ENCODE data around the gene ACLY.
"Not testable (repeated sequence)": the region's sequence is repeated elsewhere in the genome, so short reads cannot be mapped to it uniquely, and the experiment has no call there.

The ACLY gene

GRCh38 chr17:41874293-41874670, 44.5 kb downstream of the ACLY start:
- H3K9me3 ChIP-seq (ENCODE audit: control insufficient read depth, insufficient read depth, low read depth, low read length); CTCF ChIA-PET; H3K4me1 ChIP-seq (ENCODE audit: control insufficient read depth, insufficient read depth, low read length); H3K27ac ChIP-seq (ENCODE audit: extremely low read depth, low read depth, low read length); H3K4me3 ChIP-seq (ENCODE audit: low read depth, low read length): not testable (repeated sequence)
- POLR2A ChIA-PET: interaction anchor here (0.6 to 2.7 kb wide), 2 partner anchors 10 to 105 kb away, joined by 3 to 15 read pairs; partner anchors contain the start of gene KLHL11
- H3K36me3 ChIP-seq (ENCODE audit: control insufficient read depth in 2 of 2, insufficient read depth in 1 of 2, low read length in 2 of 2): peaks cover 46 to 83% of the 10 kb centered on the region in 2 experiments
- TF ChIP-seq ZNF121 (tag by site-specific recombination; IDR thresholded peaks at IDR 0.05): peak; percentile 37; the same call in 1 of the 2 replicates

- H3K4me3 ChIP-seq (ENCODE audit: low read depth, low read length): no peak overlapping the region
- H3K27ac ChIP-seq (ENCODE audit: extremely low read depth, low read depth, low read length): no peak overlapping the region
- POLR2A ChIA-PET: interaction anchor here (0.6 to 2.7 kb wide), 2 partner anchors 9 to 106 kb away, joined by 3 to 15 read pairs; partner anchors contain the start of gene KLHL11
- TF ChIP-seq ZNF76 (tag by site-specific recombination; IDR thresholded peaks at IDR 0.05; ENCODE audit: borderline replicate concordance, low read depth) (no peak), PATZ1 (tag by site-specific recombination; IDR thresholded peaks at IDR 0.05) (no peak), ZNF37A (tag by site-specific recombination; IDR thresholded peaks at IDR 0.05) (no peak), ZNF416 (tag by site-specific recombination; IDR thresholded peaks at IDR 0.05) (no peak), ZNF433 (tag by site-specific recombination; IDR thresholded peaks at IDR 0.05; ENCODE audit: low read depth) (no peak), KLF16 (tag by site-specific recombination; IDR thresholded peaks at IDR 0.05) (no peak), ZNF558 (tag by site-specific recombination; IDR thresholded peaks at IDR 0.05) (no peak), ZNF792 (tag by site-specific recombination; IDR thresholded peaks at IDR 0.05) (no peak), MEIS1 (CRISPR knock-in tag; IDR thresholded peaks at IDR 0.05; ENCODE audit: borderline replicate concordance) (no peak), PBX3 (CRISPR knock-in tag; IDR thresholded peaks at IDR 0.05) (no peak), ZNF707 (tag by site-specific recombination; IDR thresholded peaks at IDR 0.05) (no peak)
- no peaks in the 10 kb centered on the region for H3K9me3 ChIP-seq (ENCODE audit: control insufficient read depth, insufficient read depth, low read depth, low read length)
- peaks cover 41 to 83% of the 10 kb centered on the region in 2 experiments for H3K36me3 ChIP-seq (ENCODE audit: control insufficient read depth in 2 of 2, insufficient read depth in 1 of 2, low read length in 2 of 2)
- H3K4me1 ChIP-seq (ENCODE audit: control insufficient read depth, insufficient read depth, low read length): no peaks in the 10 kb centered on the region
- CTCF ChIA-PET: no interaction called here
Measured at GRCh38 chr17:41873559-41874292, 45.0 kb downstream of the ACLY start.

GRCh38 chr17:41871789-41872188, 47.0 kb downstream of the ACLY start:
- ChIA-PET CTCF (interaction anchor here (0.5 kb wide), 1 partner anchor 60 kb away, joined by 3 read pairs; no protein-coding TSS in a partner anchor), POLR2A (no interaction called here)
- no peak overlapping the region for H3K4me3 ChIP-seq (ENCODE audit: low read depth, low read length)

More at GRCh38 chr17:41871789-41872188, 47.0 kb downstream of the ACLY start:
- Histone ChIP-seq H3K9me3 (ENCODE audit: control insufficient read depth, insufficient read depth, low read depth, low read length) (no peaks in the 10 kb centered on the region), H3K27ac (ENCODE audit: extremely low read depth, low read depth, low read length) (no peak overlapping the region), H3K36me3 (ENCODE audit: control insufficient read depth in 2 of 2, insufficient read depth in 1 of 2, low read length in 2 of 2) (peaks cover 40 to 78% of the 10 kb centered on the region in 2 experiments), H3K4me1 (ENCODE audit: control insufficient read depth, insufficient read depth, low read length) (no peaks in the 10 kb centered on the region)
- TF ChIP-seq ZIC2 (tag by site-specific recombination; IDR thresholded peaks at IDR 0.05) (peak; percentile 55), ZNF292 (tag by site-specific recombination; IDR thresholded peaks at IDR 0.05; ENCODE audit: borderline replicate concordance, low read depth) (no peak), ZNF558 (tag by site-specific recombination; IDR thresholded peaks at IDR 0.05) (no peak), ZBTB6 (tag by site-specific recombination; IDR thresholded peaks at IDR 0.05) (no peak)

All from HEK293 (cell line).